Suppressor macrophage treated with lipopolysaccharide for 4 hours (primary cell): Measurements from ENCODE around the gene PDGFRA.
A peak's percentile ranks its signal among the peaks of the same experiment; 100 is the strongest.

Source experiments
- DNase-seq: peaks from one replicate; pipeline ENCODE4 v3.0.0-alpha.2; 2020

The PDGFRA gene

GRCh38 chr4:54256491-54257486, 27.7 kb downstream of the PDGFRA start:
- peak; percentile 29 for DNase-seq

GRCh38 chr4:54265366-54265765, 36.3 kb downstream of the PDGFRA start:
- no peak for DNase-seq

DNA sequence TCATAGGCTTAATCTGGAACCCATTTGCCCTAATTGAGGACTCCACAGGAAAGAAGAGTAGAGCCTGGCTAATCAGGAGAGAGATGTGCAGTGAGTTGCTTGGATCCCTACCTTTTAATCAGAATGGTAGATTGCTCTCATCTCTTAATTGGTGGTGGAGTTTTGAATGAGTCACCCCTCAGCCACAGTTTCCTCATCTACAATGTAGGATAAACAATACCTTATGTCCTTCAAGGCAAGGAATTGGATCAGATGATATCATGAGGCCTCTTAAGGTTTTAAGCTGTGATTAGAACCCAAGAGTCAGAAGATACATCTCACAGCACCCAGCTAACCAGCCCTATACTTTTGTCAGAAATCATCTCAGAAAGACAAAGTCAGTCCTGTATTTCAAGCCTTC, 39.1 kb downstream of the PDGFRA start:
- no peak for DNase-seq

DNA sequence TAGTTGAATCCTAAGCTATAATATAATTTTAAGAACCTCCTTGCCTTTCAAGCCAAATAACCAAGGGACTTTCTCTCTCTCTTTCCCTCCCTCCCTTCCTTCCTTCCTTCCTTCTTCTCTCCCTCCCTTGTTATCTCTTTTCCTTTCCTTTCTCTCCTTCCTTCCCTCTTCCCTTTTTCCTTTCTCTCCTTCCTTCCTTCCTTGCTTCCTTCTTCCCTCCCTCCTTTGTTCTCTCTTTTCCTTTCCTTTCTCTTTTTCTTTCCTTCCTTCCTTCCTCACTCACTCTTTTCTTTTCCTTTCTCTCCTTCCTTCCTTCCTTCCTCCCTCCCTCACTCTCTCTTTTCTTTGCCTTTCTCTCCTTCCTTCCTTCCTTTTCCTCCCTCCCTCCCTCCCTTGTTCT, 42.4 kb downstream of the PDGFRA start:
- no peak for DNase-seq

GRCh38 chr4:54272051-54272450, 43.0 kb downstream of the PDGFRA start:
- no peak for DNase-seq

GRCh38 chr4:54274264-54274663, 45.2 kb downstream of the PDGFRA start:
- no peak for DNase-seq

DNA sequence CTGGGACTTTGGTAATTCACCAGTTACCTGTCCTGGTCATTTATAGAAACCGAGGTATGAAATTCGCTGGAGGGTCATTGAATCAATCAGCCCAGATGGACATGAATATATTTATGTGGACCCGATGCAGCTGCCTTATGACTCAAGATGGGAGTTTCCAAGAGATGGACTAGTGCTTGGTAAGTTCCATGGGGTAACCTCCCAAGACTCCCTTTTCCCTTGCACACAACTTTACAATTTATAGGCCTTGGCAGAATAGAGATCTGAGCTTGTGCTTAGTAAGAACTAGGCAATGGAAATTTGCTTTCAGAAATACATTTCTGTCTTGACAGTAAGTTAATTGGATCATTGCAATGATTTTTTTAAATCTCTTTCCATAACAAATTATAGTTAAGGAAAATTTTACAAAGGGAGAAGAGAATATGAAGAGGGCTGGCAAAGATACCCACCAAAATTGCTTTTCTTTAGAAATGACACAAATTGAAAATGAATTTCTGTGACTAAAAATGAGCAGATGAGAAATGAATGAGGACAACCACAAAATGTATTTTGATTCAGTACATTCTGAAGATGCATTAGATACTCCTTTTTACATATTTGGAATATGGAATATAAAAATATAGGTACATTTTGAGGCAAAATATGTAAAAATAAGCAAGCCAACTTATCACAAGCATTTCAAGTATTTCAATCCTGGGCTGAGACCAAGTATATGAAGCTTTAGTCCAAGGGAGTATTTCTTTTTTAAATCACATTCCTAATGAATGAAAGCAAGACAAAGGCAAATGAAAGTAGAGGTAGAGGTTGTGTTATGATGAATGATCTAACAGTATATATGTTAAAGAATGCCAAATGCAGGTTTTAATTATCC, 45.9 kb downstream of the PDGFRA start:
- DNase-seq, result no peak

DNA sequence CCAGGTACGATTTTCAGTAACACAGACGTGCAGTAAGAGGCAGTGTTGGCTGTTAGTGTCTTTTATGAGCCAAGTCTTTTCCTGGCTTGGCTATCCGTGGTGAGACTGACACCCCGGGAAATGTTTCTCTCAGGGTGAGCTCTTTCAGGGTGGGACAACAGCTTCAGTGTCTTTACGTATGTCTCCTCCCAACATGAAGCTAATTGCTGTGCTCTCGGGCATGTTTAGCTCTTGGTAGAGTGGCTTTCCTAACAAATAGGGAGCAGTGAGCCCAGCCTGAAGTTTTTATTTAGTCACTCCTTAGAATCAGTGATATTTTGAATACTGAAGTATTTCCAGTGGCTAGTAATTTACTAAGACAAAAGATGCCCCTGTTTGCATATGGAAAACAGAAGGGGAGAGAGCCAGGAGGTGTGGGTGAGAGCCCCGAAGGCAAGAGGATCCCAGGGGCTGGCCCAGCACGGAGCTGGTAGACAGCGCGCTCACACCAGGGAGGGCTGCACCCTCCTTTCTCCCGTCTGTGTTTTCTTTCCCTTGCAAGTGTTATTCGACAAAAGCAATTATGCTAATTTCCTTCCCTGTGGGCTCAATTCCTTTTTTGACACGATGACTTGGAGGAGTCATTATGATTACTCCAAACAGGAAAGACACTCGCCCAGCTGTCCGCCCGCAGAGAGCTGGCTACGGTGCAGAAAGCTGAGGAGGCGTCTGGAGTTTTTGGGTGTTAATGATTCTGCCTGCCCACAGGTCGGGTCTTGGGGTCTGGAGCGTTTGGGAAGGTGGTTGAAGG, 47.7 kb downstream of the PDGFRA start:
- peak; percentile 78 for DNase-seq

GRCh38 chr4:54277691-54278090, 48.6 kb downstream of the PDGFRA start:
- DNase-seq, result peak; percentile 85

GRCh38 chr4:54278216-54278615, 49.1 kb downstream of the PDGFRA start:
- DNase-seq, result no peak

DNA sequence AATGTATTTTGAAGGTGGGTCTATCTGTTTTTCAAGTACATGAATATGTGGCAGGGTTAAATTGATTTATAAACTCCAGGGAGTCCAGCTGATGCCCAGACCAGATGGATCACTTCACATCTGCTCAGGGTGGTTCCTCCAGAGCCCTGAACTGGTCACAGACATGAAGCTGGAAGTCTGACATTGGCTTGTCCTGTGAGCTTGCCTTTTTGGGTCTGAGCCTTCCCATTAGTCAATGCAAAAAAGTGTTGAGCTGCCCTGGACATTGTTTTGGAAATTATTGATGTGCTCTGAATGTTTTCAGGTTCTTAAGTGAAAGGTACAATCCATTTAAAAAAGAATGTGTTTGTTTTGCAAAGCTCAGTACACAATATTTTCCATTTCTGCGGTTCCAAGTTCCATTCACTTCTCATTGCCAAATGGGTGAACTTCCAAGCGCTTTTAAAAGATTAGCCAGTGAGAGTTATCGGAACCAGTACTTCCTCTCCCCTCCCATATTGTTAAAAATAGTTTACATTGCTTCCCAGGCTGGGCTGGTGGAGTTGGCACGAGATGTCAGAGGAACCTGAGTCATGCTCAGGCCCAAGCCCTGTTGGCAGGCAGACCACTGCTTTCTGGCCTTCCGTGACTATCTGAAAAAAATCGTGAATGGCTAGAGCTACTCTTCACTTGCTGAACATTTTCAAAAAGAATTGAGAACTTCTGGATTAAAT, 52.1 kb downstream of the PDGFRA start:
- DNase-seq, result peak; percentile 81

DNA sequence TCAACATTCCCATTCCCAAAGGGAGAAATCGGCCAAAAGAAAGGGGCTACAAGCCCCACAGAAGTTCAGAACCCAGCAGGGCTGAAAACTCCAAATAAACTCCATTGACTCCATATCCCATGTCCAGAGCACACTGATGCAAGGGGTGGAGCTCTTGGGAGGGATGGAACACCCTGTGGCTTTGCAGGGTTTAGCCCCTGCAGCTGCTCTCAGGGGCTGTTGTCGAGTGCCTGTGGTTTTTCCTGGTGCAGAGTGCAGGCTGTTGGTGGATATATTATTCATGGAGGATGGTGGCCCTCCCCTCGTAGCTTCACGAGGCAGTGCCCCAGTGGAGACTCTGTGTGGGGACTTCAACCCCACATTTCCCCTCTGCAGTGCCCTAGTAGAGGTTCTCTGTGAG, 53.7 kb downstream of the PDGFRA start:
- no peak for DNase-seq

GRCh38 chr4:54289316-54289715, 60.2 kb downstream of the PDGFRA start:
- no peak for DNase-seq

GRCh38 chr4:54290980-54291379, 61.9 kb downstream of the PDGFRA start:
- no peak for DNase-seq

- no peak for DNase-seq
These were observed 67.6 kb downstream of the PDGFRA start for GRCh38 chr4:54296548-54297203.

GRCh38 chr4:54308110-54308509, 79.0 kb downstream of the PDGFRA start:
- DNase-seq, result no peak

DNA sequence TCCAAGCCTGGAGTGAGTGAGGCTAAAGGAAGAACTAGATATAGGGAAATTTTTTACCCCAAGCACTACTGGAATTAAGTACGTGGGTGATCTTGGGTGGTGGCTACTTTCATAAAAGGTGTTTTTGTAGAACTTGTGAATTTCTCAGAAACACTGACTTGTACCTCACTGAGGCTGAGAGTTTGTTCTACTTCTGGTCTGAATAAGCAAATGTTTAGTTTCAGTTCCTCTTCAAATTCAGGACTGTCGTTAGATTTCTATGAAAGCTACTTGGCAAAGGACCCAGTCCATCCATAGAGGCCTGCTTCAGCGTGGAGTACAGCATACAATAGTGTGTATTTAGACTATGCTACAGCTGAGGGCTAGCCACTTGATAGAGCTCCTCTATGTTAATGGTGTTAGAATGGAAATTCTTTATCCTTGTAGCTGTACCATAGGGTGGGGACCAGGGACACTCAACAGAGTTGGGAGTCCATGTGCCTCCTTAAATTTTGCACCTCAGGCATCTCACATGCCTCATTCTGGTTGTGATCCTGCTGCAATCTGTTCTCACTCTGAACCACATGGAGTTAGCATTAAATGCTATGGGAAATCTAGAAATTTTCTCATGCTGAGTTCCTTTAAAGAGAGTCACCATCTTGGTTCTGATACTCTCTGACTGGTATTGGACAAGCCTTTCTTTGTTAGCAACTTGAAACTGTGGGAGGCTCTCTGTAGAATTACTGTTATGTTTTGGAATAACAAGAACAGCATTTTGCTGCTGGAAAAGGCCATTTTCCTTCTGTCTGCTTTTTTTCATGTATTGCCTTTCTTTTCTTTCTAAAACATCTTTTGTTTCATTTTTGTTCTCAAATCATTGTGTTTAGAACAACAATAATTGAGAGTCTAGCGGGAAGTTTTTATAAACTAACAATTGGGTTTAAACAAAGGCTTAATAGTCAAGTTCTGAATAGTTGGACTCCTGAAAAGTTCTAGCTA, 86.8 kb downstream of the PDGFRA start:
- peak; percentile 67 for DNase-seq

DNA sequence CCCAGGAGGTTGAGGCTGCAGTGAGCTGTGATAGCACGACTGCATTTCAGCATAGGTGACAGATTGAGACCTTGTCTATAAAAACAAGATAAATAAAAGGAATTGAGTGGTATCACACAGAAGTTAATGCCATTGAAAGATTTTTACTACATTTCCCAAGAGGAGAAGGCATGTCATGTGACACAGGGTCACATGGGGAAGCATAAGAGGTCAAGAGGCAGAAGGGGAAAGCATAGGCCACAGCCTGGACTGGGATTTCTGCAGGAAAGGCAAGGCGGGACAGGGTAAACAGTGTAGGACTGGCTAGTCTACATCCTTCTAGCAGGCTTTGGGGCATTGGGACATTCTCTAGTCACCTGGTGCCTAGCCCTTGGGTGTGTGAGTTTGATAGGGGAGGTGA, 88.6 kb downstream of the PDGFRA start:
- DNase-seq, result no peak

- peak; percentile 88 for DNase-seq
These were observed 89.8 kb downstream of the PDGFRA start for GRCh38 chr4:54318904-54319303.
